Mesenchymal stem cell (in vitro differentiated cells and primary cell): ENCODE results near the gene AK5.
A peak's percentile ranks its signal among the peaks of the same experiment; 100 is the strongest.

Experiments
- DNase-seq: peaks from one replicate; pipeline ENCODE4 v3.0.0-alpha.2; 2013
- H2AFZ ChIP-seq: one replicate; pipeline ENCODE4 v1.6.1; 2013; ENCODE audit warnings: low read depth, mild to moderate bottlenecking, control low read depth, inconsistent platforms, low read length, moderate library complexity
- H2AK5ac ChIP-seq: 2 replicates; pipeline ENCODE4 v1.6.1; 2013; ENCODE audit warnings: low read length, moderate library complexity, mild to moderate bottlenecking, inconsistent platforms; ENCODE audit not compliant: severe bottlenecking
- H2BK120ac ChIP-seq: one replicate; pipeline ENCODE4 v1.6.1; 2013; ENCODE audit warnings: low read depth, mild to moderate bottlenecking, inconsistent platforms, low read length, moderate library complexity
- H2BK12ac ChIP-seq, 2 experiments: one replicate each; pipeline ENCODE4 v1.6.1; 2013; ENCODE audit warnings: inconsistent platforms in 2 of 2, low read length in 2 of 2, mild to moderate bottlenecking in 2 of 2, moderate library complexity in 2 of 2, control low read depth in 1 of 2
- H2BK15ac ChIP-seq: one replicate; pipeline ENCODE4 v1.6.1; 2013; ENCODE audit warnings: mild to moderate bottlenecking, low read depth, inconsistent platforms; ENCODE audit not compliant: poor library complexity, severe bottlenecking
- H2BK5ac ChIP-seq: 2 replicates; pipeline ENCODE4 v1.6.1; 2013; ENCODE audit warnings: low read depth, mild to moderate bottlenecking, low read length, control low read depth, inconsistent platforms; ENCODE audit not compliant: poor library complexity, severe bottlenecking
- H3K14ac ChIP-seq, 2 experiments: one replicate each; pipeline ENCODE4 v1.6.1; 2013; ENCODE audit warnings: inconsistent platforms in 2 of 2, low read length in 2 of 2, control low read depth in 1 of 2, mild to moderate bottlenecking in 1 of 2, moderate library complexity in 1 of 2
- H3K18ac ChIP-seq, 2 experiments: one replicate each; pipeline ENCODE4 v1.6.1; 2013; ENCODE audit warnings: inconsistent platforms in 2 of 2, low read length in 2 of 2, control low read depth in 1 of 2, low read depth in 1 of 2, mild to moderate bottlenecking in 1 of 2
- H3K23ac ChIP-seq, 2 experiments: one replicate each; pipeline ENCODE4 v1.6.1; 2013; ENCODE audit warnings: inconsistent platforms in 2 of 2, low read length in 2 of 2, mild to moderate bottlenecking in 2 of 2, moderate library complexity in 2 of 2, control low read depth in 1 of 2
- H3K27ac ChIP-seq: 2 replicates; pipeline ENCODE4 v1.5.1; 2013; ENCODE audit warnings: mild to moderate bottlenecking, moderate library complexity, low read length, control low read depth, inconsistent platforms; ENCODE audit not compliant: poor library complexity, severe bottlenecking
- H3K27me3 ChIP-seq, 2 experiments: 2 replicates each; pipeline versions ENCODE4 v1.6.1 to v1.7.0; 2013; ENCODE audit warnings: low read length in 2 of 2, mild to moderate bottlenecking in 2 of 2, moderate library complexity in 2 of 2, control low read depth in 1 of 2, inconsistent platforms in 1 of 2; ENCODE audit not compliant: control insufficient read depth in 1 of 2, insufficient read depth in 1 of 2
- H3K36me3 ChIP-seq, 2 experiments: 2 replicates each; pipeline versions ENCODE4 v1.6.1 to v1.7.0; 2013; ENCODE audit warnings: low read length in 2 of 2, control low read depth in 1 of 2, inconsistent platforms in 1 of 2, low read depth in 1 of 2, mild to moderate bottlenecking in 1 of 2; ENCODE audit not compliant: insufficient read depth in 2 of 2, control insufficient read depth in 1 of 2
- H3K4ac ChIP-seq, 2 experiments: one replicate each; pipeline ENCODE4 v1.6.1; 2013; ENCODE audit warnings: inconsistent platforms in 2 of 2, low read length in 2 of 2, mild to moderate bottlenecking in 2 of 2, moderate library complexity in 2 of 2, control low read depth in 1 of 2, low read depth in 1 of 2
- H3K4me1 ChIP-seq: 2 replicates; pipeline ENCODE4 v1.6.1; 2013; ENCODE audit warnings: low read depth, low read length, control low read depth; ENCODE audit not compliant: control insufficient read depth, insufficient read depth
- H3K4me2 ChIP-seq: 2 replicates; pipeline ENCODE4 v1.6.1; 2013; ENCODE audit warnings: low read length, mild to moderate bottlenecking, inconsistent platforms; ENCODE audit not compliant: poor library complexity, severe bottlenecking
- H3K4me3 ChIP-seq, 2 experiments: 2 replicates each; pipeline versions ENCODE4 v1.5.1 to v1.7.0; 2013; ENCODE audit warnings: low read length in 2 of 2, mild to moderate bottlenecking in 2 of 2, control low read depth in 1 of 2, low read depth in 1 of 2; ENCODE audit not compliant: insufficient read depth in 1 of 2
- H3K79me1 ChIP-seq: replicated peaks from 2 replicates; pipeline ENCODE4 v1.6.1; 2013; ENCODE audit warnings: mild to moderate bottlenecking, control low read depth, low read length, inconsistent platforms; ENCODE audit not compliant: poor library complexity, severe bottlenecking
- H3K9ac ChIP-seq: 2 replicates; pipeline ENCODE4 v1.7.0; 2013; ENCODE audit warnings: mild to moderate bottlenecking, low read length, moderate library complexity
- H3K9me3 ChIP-seq: 2 replicates; pipeline ENCODE4 v1.7.0; 2013; ENCODE audit warnings: mild to moderate bottlenecking, low read length; ENCODE audit not compliant: control insufficient read depth
- H4K8ac ChIP-seq: one replicate; pipeline ENCODE4 v1.6.1; 2013; ENCODE audit warnings: inconsistent platforms, mild to moderate bottlenecking, low read length, moderate library complexity
- H4K91ac ChIP-seq: one replicate; pipeline ENCODE4 v1.6.1; 2013; ENCODE audit warnings: mild to moderate bottlenecking, low read length, inconsistent platforms
- WGBS: methylation state at CpG from one replicate; pipeline ENCODE4 v1.1.7; 2013; ENCODE audit warnings: mixed read lengths; 5-methylcytosine and 5-hydroxymethylcytosine counted together

The AK5 gene

DNA sequence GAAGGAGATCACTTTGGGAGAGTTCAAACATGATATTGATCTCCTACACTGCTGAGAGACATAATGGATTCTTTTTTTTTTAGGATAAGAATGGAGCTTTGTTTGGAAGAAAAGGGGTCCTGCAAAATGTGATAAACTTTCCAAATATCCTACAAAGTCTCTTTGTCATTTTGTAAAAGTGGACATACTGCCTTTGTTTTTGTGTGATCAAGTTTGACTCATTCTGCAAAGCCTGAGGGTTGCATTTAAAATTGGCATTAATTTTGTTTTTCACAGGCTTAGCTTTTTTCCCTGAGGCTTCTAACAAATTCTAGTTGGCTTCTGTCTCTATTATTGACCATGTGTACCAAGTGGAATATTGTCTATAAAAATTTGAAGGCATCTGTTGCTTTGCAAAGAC is 113.2 kb downstream of the AK5 start:
- Histone ChIP-seq H2BK15ac (no peak overlapping the region), H2BK5ac (no peak overlapping the region), H3K23ac (peak overlapping the region in 1 of 2 experiments; percentile 64), H3K18ac (no peak overlapping the region), H3K9me3 (no peaks in the 10 kb centered on the region), H3K27me3 (no peaks in the 10 kb centered on the region), H3K4ac (no peak overlapping the region), H4K8ac (no peak overlapping the region), H3K9ac (no peak overlapping the region), H3K14ac (no peak overlapping the region), H4K91ac (no peak overlapping the region), H2BK120ac (no peak overlapping the region), H2AK5ac (no peak overlapping the region), H3K27ac (no peak overlapping the region), H3K4me3 (no peak overlapping the region), H2AFZ (no peak overlapping the region), H3K4me1 (no peaks in the 10 kb centered on the region), H3K4me2 (no peak overlapping the region), H3K36me3 (no peaks in the 10 kb centered on the region), H2BK12ac (no peak overlapping the region), H3K79me1 (peaks cover 11% of the 10 kb centered on the region)
- no peak for DNase-seq

DNA sequence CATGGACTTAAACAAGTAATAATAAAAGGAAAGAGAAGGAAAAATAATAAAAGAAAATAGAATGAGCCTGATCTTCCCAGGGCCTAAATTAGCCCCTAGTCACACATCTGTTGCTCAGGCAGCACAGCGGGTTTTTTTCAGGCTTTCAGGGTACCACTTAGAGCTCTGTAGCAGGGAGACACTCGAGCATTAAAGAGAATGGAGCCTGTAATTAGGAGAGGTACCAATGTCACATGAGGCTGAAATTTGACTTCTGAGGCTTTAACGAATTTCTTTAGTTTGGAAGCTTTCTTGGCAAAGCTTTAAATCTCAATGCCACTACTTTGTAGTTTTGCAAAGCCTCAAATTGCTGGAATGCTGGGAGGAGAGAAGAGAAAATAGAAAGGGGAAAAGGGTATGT is 116.3 kb downstream of the AK5 start:
- H3K23ac ChIP-seq = no peak overlapping the region
- peaks cover 7% of the 10 kb centered on the region for H3K79me1 ChIP-seq
- no peaks in the 10 kb centered on the region for H3K9me3 ChIP-seq
- H3K18ac ChIP-seq = no peak overlapping the region
- H3K14ac ChIP-seq = no peak overlapping the region
- no peak overlapping the region for H3K27ac ChIP-seq
- H3K9ac ChIP-seq = no peak overlapping the region
- H3K4me3 ChIP-seq = no peak overlapping the region
- no peak overlapping the region for H3K4me2 ChIP-seq
- H3K4me1 ChIP-seq = no peaks in the 10 kb centered on the region
- H3K36me3 ChIP-seq = no peaks in the 10 kb centered on the region
- H2BK12ac ChIP-seq = no peak overlapping the region
- no peak overlapping the region for H4K8ac ChIP-seq
- no peak overlapping the region for H2BK15ac ChIP-seq
- no peaks in the 10 kb centered on the region for H3K27me3 ChIP-seq
- H3K4ac ChIP-seq = no peak overlapping the region
- H4K91ac ChIP-seq = no peak overlapping the region
- H2AK5ac ChIP-seq = no peak overlapping the region
- no peak overlapping the region for H2BK120ac ChIP-seq
- WGBS = 74% methylated on average over 3 of the region's 3 CpGs
- H2BK5ac ChIP-seq = no peak overlapping the region
- no peak for DNase-seq
- no peak overlapping the region for H2AFZ ChIP-seq

DNA sequence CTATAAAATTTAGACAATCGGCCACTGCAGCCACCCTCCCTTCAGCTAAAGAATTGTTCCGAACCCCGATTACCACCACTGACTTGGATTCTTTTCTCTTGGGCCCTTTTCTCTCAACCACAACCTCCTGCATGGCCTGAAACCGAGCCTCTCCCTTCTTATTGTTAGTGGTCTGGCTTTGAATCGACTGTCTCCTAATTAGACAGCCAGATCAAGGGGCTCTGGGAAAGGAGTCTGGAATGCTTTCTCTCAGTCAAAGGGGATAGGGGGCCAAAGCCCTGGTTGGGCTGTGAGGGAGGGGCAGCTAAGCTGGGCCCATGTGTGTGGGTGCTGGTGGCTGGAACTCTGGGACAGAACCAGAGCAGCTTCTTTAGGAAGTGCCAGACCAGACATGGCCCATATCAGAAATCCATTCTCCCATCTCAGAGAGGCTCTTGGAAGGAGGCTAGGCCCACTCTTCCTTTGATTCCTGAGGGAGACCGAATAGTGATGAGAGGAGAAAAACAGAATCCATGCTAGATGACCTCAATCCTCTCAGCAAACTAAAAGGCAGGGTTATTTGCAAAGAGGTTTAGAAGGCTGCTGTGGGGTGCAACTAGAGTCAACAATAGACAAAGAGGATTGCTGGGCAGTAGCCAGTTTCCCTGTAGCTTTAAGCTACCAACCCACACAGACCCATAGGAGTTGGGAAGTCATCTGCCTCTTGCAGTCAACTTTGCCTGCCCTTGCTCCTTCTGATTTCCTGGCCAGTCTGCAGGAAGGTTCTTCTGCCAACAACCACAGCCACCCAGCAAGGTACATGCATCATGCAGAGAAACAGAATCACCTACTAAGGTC is 117.6 kb downstream of the AK5 start:
- Histone ChIP-seq H2BK5ac (no peak overlapping the region), H3K14ac (no peak overlapping the region), H2BK12ac (no peak overlapping the region), H3K18ac (peak overlapping the region in 1 of 2 experiments; percentile 1), H3K4me2 (no peak overlapping the region), H3K79me1 (peaks cover 9% of the 10 kb centered on the region), H3K23ac (no peak overlapping the region), H3K36me3 (no peaks in the 10 kb centered on the region), H3K4me1 (no peaks in the 10 kb centered on the region), H2AFZ (no peak overlapping the region), H4K91ac (no peak overlapping the region), H3K9me3 (no peaks in the 10 kb centered on the region), H2BK120ac (no peak overlapping the region), H3K9ac (no peak overlapping the region), H3K4ac (no peak overlapping the region), H4K8ac (no peak overlapping the region), H3K27me3 (no peaks in the 10 kb centered on the region), H2BK15ac (no peak overlapping the region), H3K4me3 (no peak overlapping the region), H3K27ac (no peak overlapping the region), H2AK5ac (peak overlapping the region; percentile 6)
- WGBS = 81% methylated on average over 5 of the region's 6 CpGs
- DNase-seq = no peak

DNA sequence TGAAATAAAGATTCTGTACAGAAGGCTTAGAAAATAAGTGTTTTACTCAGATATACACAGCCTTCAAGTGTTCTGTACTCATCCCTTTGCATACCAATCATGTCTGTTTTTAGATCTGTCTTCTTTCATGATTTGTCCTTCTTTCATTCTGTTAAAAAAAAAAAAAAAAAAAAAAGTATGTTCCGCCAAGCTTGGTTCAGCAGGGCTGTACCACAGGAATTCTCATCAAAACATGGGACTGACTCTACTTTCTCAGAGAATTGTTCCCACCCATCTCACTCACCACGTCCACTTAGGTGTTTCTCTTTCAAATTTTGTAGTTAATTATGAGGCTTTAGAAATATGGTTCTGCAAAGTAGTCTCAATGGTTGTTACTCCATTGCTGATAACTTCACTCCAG is 119.0 kb downstream of the AK5 start:
- no peak overlapping the region for H2BK12ac ChIP-seq
- no peak overlapping the region for H3K18ac ChIP-seq
- H3K27ac ChIP-seq = no peak overlapping the region

More for the DNA sequence above, 119.0 kb downstream of the AK5 start:
- Histone ChIP-seq H3K9me3 (no peaks in the 10 kb centered on the region), H3K36me3 (no peaks in the 10 kb centered on the region), H2AK5ac (no peak overlapping the region), H2AFZ (no peak overlapping the region), H3K4me2 (no peak overlapping the region), H3K27me3 (no peaks in the 10 kb centered on the region), H3K4me3 (no peak overlapping the region), H2BK120ac (no peak overlapping the region), H3K9ac (no peak overlapping the region), H3K23ac (no peak overlapping the region), H3K4ac (no peak overlapping the region), H3K79me1 (peaks cover 14% of the 10 kb centered on the region), H2BK15ac (no peak overlapping the region), H3K4me1 (no peaks in the 10 kb centered on the region), H4K91ac (no peak overlapping the region), H2BK5ac (no peak overlapping the region), H3K14ac (no peak overlapping the region), H4K8ac (no peak overlapping the region)
- WGBS = no CpG with 5 or more reads among the region's 2 CpGs
- DNase-seq = peak; percentile 40
